ENCODE results near the gene SEPTIN12. TPM values are rescaled to one million over a fixed set of nuclear protein-coding genes. Genes with fewer than 3 reads are reported as not detected.
"Not testable (repeated sequence)": the region's sequence is repeated elsewhere in the genome, so short reads cannot be mapped to it uniquely, and the experiment has no call there.

SEPTIN12 gene
- total and polyA plus RNA-seq, 2 of the 4 experiments (the other 2 are of a cell fraction): not detected

DNA sequence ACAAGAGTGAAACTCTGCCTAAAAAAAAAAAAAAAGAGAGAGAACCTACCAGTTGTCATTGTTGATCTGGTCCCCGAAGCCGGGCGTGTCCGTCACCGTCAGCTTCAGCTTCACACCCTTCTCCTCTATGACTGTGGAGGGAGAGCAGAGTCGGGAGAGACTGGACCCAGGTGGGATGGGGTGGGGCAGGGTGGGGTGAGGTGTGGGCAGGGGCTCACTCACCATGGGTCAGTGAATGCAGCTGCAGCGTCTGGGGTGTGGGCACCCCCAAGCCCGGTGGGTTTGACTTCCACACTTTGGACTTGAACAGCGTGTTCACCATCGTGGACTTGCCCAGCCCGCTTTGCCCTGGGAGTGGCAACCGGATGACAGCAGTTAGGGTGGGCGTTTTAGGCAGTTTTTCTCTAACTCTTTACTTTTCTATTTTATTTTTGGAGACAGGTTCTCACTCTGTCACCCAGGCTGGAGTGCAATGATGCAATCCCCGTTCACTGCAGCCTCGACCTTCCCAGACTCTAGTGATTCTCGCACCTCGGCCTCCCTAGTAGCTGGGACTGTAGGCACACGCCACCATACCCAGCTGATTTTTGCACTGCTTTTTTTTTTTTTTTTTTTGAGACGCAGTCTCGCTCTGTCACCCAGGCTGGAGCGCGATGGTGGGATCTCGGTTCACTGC lies 2.2 kb downstream of the SEPTIN12 start:
- in situ Hi-C loops (cut with MboI; ENCODE audit: low sequenced_read_pairs) (no loop called here), dilution Hi-C loops (cut with HindIII; ENCODE audit: low sequenced_read_pairs, unreplicated experiment) (no loop called here), intact Hi-C loops (cut with micrococcal nuclease) (no loop called here)
- Histone ChIP-seq H3K9ac (ENCODE audit: low read depth, low read length) (no peak overlapping the region), H3K9me3 (ENCODE audit: control insufficient read depth, insufficient read depth, low read length) (no peaks in the 10 kb centered on the region), H4K91ac (ENCODE audit: insufficient read depth, low read depth, low read length) (no peak overlapping the region), H2BK15ac (ENCODE audit: low read depth, low read length) (no peak overlapping the region), H3K27ac (ENCODE audit: insufficient read depth, low read length) (no peak overlapping the region), H2AK5ac (ENCODE audit: low read depth, low read length) (no peak overlapping the region), H4K5ac (ENCODE audit: low read depth, low read length) (no peak overlapping the region), H4K20me1 (ENCODE audit: insufficient read depth, low read length) (no peaks in the 10 kb centered on the region), H3K9me1 (ENCODE audit: insufficient read depth, low read length) (no peaks in the 10 kb centered on the region), H2BK5ac (ENCODE audit: low read depth, low read length, poor library complexity, severe bottlenecking) (no peak overlapping the region), H3K27me3 (ENCODE audit: control insufficient read depth, insufficient read depth, low read length) (no peaks in the 10 kb centered on the region; the same call in 1 of the 2 replicates), H3K36me3 (ENCODE audit: control insufficient read depth, insufficient read depth, low read length) (no peaks in the 10 kb centered on the region), H3K56ac (ENCODE audit: extremely low read depth, insufficient read depth, low read length) (no peak overlapping the region), H2AK9ac (replicated peaks; ENCODE audit: low read depth, low read length, poor library complexity) (no peak overlapping the region), H2BK20ac (ENCODE audit: low read depth, low read length) (no peak overlapping the region), H4K8ac (ENCODE audit: low read depth in 2 of 2, low read length in 2 of 2) (no peak overlapping the region), H3K14ac (replicated peaks; ENCODE audit: low read depth, low read length) (no peak overlapping the region), H3K4me2 (ENCODE audit: low read depth, low read length) (no peak overlapping the region), H2BK120ac (ENCODE audit: low read depth, low read length) (no peak overlapping the region), H3K23ac (ENCODE audit: low read depth, low read length) (no peak overlapping the region), H3K79me1 (ENCODE audit: low read depth in 1 of 2, low read length in 2 of 2) (no peaks in the 10 kb centered on the region), H3K4me1 (ENCODE audit: control insufficient read depth, insufficient read depth, low read length) (no peaks in the 10 kb centered on the region), H3K4me3 (ENCODE audit: insufficient read depth, low read depth, low read length) (no peak overlapping the region), H3K18ac (ENCODE audit: low read depth, low read length) (no peak overlapping the region), H2AFZ (replicated peaks; ENCODE audit: low read length, poor library complexity) (no peak overlapping the region), H3K4ac (ENCODE audit: low read depth, low read length) (no peak overlapping the region)
- no TSS peak for BruUV-seq (replicated peaks)
- ATAC-seq (ENCODE audit: low read depth) (no peak), DNase-seq (no peak)
- 80% methylated on average over 7 of the region's 23 CpGs; no CpG with 5 or more reads in 1 of the 2 experiments for WGBS, 2 experiments (ENCODE audit: extremely low coverage in 2 of 2, insufficient read length in 1 of 2)
- no peak for TF ChIP-seq MXI1 (IDR thresholded peaks at IDR 0.05; ENCODE audit: borderline replicate concordance, low read depth, low read length)
- ChIA-PET POLR2A (ENCODE audit: unreplicated experiment) (no interaction called here), CTCF (no interaction called here)

DNA sequence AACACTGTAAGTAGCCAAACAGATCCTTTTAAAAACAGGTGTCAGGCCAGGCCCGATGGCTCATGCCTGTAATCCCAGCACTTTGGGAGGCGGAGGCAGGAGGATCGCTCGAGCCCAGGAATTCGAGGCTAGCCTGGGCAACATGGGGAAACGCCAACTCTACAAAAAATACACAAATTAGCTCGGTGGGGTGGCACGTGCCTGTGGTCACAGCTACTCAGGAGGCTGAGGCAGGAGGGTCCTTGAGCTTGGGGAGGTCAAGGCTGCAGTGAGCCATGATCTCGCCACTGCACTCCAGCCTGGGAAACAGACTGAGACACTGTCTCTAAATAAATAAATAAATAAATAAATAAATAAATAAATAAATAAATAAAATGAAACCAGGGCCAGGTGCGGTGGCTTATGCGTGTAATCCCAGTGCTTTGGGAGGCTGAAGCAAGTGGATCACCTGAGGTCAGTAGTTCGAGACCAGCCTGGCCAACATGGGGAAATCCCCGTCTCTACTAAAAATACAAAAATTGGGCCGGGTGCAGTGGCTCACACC lies 3.6 kb downstream of the SEPTIN12 start:
- H3K36me3 ChIP-seq (ENCODE audit: control insufficient read depth, insufficient read depth, low read length); BruUV-seq (replicated peaks); H3K4ac ChIP-seq (ENCODE audit: low read depth, low read length); POLR2A ChIA-PET (ENCODE audit: unreplicated experiment); H3K23ac ChIP-seq (ENCODE audit: low read depth, low read length); H4K91ac ChIP-seq (ENCODE audit: insufficient read depth, low read depth, low read length); H2BK120ac ChIP-seq (ENCODE audit: low read depth, low read length); H3K27ac ChIP-seq (ENCODE audit: insufficient read depth, low read length); H2BK5ac ChIP-seq (ENCODE audit: low read depth, low read length, poor library complexity, severe bottlenecking); DNase-seq; H3K4me3 ChIP-seq (ENCODE audit: insufficient read depth, low read depth, low read length); H2BK15ac ChIP-seq (ENCODE audit: low read depth, low read length); H3K9me1 ChIP-seq (ENCODE audit: insufficient read depth, low read length); H3K27me3 ChIP-seq (ENCODE audit: control insufficient read depth, insufficient read depth, low read length); H4K5ac ChIP-seq (ENCODE audit: low read depth, low read length); intact Hi-C loops (cut with micrococcal nuclease); H3K9ac ChIP-seq (ENCODE audit: low read depth, low read length); ATAC-seq (ENCODE audit: low read depth); H3K79me1 ChIP-seq (ENCODE audit: low read depth in 1 of 2, low read length in 2 of 2); dilution Hi-C loops (cut with HindIII; ENCODE audit: low sequenced_read_pairs, unreplicated experiment); H3K56ac ChIP-seq (ENCODE audit: extremely low read depth, insufficient read depth, low read length); CTCF ChIA-PET; H3K9me3 ChIP-seq (ENCODE audit: control insufficient read depth, insufficient read depth, low read length); in situ Hi-C loops (cut with MboI; ENCODE audit: low sequenced_read_pairs); H3K4me2 ChIP-seq (ENCODE audit: low read depth, low read length); H4K8ac ChIP-seq (ENCODE audit: low read depth in 2 of 2, low read length in 2 of 2); H4K20me1 ChIP-seq (ENCODE audit: insufficient read depth, low read length); H2BK20ac ChIP-seq (ENCODE audit: low read depth, low read length); H3K14ac ChIP-seq (replicated peaks; ENCODE audit: low read depth, low read length); H3K18ac ChIP-seq (ENCODE audit: low read depth, low read length); H3K4me1 ChIP-seq (ENCODE audit: control insufficient read depth, insufficient read depth, low read length); H2AK9ac ChIP-seq (replicated peaks; ENCODE audit: low read depth, low read length, poor library complexity); H2AK5ac ChIP-seq (ENCODE audit: low read depth, low read length): not testable (repeated sequence)
- 82% methylated on average over 6 of the region's 14 CpGs; no CpG with 5 or more reads in 1 of the 2 experiments for WGBS, 2 experiments (ENCODE audit: extremely low coverage in 2 of 2, insufficient read length in 1 of 2)
- peak overlapping the region; percentile 14 for H2AFZ ChIP-seq (replicated peaks; ENCODE audit: low read length, poor library complexity)

Data from IMR-90 (cell line).